H1 (cell line): ENCODE data around the gene UNC13C. TPM values are rescaled to one million over a fixed set of nuclear protein-coding genes. Genes with fewer than 3 reads are reported as not detected.

Source experiments
- CHD7 ChIP-seq: fragments of 300-600 bp; sonication (generic); IDR thresholded peaks from 2 replicates; pipeline ENCODE4 v1.7.1; 2012; ENCODE audit warnings: low read length, moderate library complexity, mild to moderate bottlenecking, inconsistent platforms; ENCODE audit not compliant: insufficient replicate concordance
- GTF2F1 ChIP-seq: IDR thresholded peaks from 2 replicates; pipeline ENCODE4 v1.6.1; 2012; ENCODE audit warnings: low read depth, low read length, improper control_type of control experiment, borderline replicate concordance
- POLR2A ChIP-seq, 2 experiments: IDR thresholded peaks; 1 replicate in 1 of 2; 2 replicates in 1 of 2; pipeline ENCODE4 v1.6.1; 2011; ENCODE audit warnings: low read depth in 2 of 2, low read length in 2 of 2, mild to moderate bottlenecking in 2 of 2; ENCODE audit errors: control extremely low read depth in 1 of 2
- TBP ChIP-seq: IDR thresholded peaks from 2 replicates; pipeline ENCODE4 v1.6.1; 2011; ENCODE audit warnings: low read depth, low read length, improper control_type of control experiment
- polyA plus RNA-seq, 7 experiments: library from polyadenylated mRNA; depleted of rRNA in 3 of 7; stranded (reverse) in 5 of 7; unstranded in 2 of 7; fragments of >200 nt in 5 of 7; fragments of 200-250 nt in 2 of 7; gene quantifications; 1 replicate in 5 of 7; 2 replicates in 1 of 7; 4 replicates in 1 of 7; pipeline versions ENCODE4 v1.2.1 to v1.2.3, GENCODE V29; 2011 to 2013; ENCODE audit warnings: missing spikeins in 2 of 7, mixed read lengths in 2 of 7
- total RNA-seq: library from RNA; stranded (reverse); fragmentation: NEBNext Ultra II Directional; extraction: Animal tissue kit (Norgen Biotek cat#: 25700); gene quantifications from 2 replicates; pipeline ENCODE4 v1.2.1, GENCODE V29; 2021

Gene UNC13C
- total and polyA plus RNA-seq, 2 of the 8 experiments (the other 6 are each of a cell fraction or from before 2014, with no cell fraction given), result 0.02 to 0.13 TPM

GRCh38 chr15:54322341-54322740 lies 344.1 kb downstream of the UNC13C start (continued):
- TF ChIP-seq CHD7 (no peak), GTF2F1 (no peak), POLR2A (IDR thresholded peaks at IDR 0.05; ENCODE audit: control extremely low read depth in 1 of 2, low read depth in 2 of 2, low read length in 2 of 2) (no peak), TBP (no peak)
